Stomach (tissue), 9 donors: ENCODE data around the gene PMM2. TPM values are rescaled to one million over a fixed set of nuclear protein-coding genes. Genes with fewer than 3 reads are reported as not detected.

Source experiments
- DNase-seq, 2 donors: peaks; one replicate each; pipeline versions ENCODE4 v3.0.0 to v3.0.0-alpha.2; 2013 to 2019
- H3K27ac ChIP-seq, 5 donors: fragments of 200-600 bp in 4 of 5; sonication (generic) in 4 of 5; one replicate each; pipeline ENCODE4 v1.5.1; 2013 to 2019; ENCODE audit warnings: mild to moderate bottlenecking in 1 of 5, moderate library complexity in 1 of 5
- H3K27me3 ChIP-seq, 3 donors: fragments of 200-600 bp; sonication (generic); one replicate each; pipeline ENCODE4 v1.5.1; 2017 to 2019; ENCODE audit warnings: mixed run types in 1 of 3
- H3K36me3 ChIP-seq, 4 donors: fragments of 200-600 bp; sonication (generic); 1 replicate in 3 of 4; 2 replicates in 1 of 4; pipeline ENCODE4 v1.5.1; 2016 to 2019
- H3K4me1 ChIP-seq, 4 donors: fragments of 200-600 bp; sonication (generic); one replicate each; pipeline ENCODE4 v1.5.1; 2016 to 2019
- H3K4me3 ChIP-seq, 4 donors: fragments of 200-600 bp; sonication (generic) in 3 of 4; one replicate each; pipeline ENCODE4 v1.5.1; 2016 to 2019; ENCODE audit warnings: mild to moderate bottlenecking in 1 of 4
- H3K9me3 ChIP-seq, 4 donors: fragments of 200-600 bp; sonication (generic); one replicate each; pipeline ENCODE4 v1.5.1; 2016 to 2019
- CTCF ChIP-seq, 7 experiments: fragments of 450-650 bp in 4 of 7; fragments of 200-600 bp in 3 of 7; sonication (generic) in 3 of 7; IDR thresholded peaks; one replicate each; pipeline ENCODE4 v1.5.1; 2016 to 2019; ENCODE audit warnings: antibody characterized with exemption in 7 of 7, control low read depth in 2 of 7, mild to moderate bottlenecking in 1 of 7
- EP300 ChIP-seq: sonication (generic); formaldehyde crosslinking; IDR thresholded peaks from one replicate; pipeline ENCODE4 v1.6.1; 2017; ENCODE audit warnings: antibody characterized with exemption
- POLR2A ChIP-seq, 4 donors: fragments of 450-650 bp; IDR thresholded peaks; one replicate each; pipeline ENCODE4 v1.6.1; 2016; ENCODE audit warnings: antibody characterized with exemption in 4 of 4, control low read depth in 2 of 4, mild to moderate bottlenecking in 1 of 4, moderate library complexity in 1 of 4
- POLR2AphosphoS5 ChIP-seq, 3 donors: sonication (generic); formaldehyde crosslinking; IDR thresholded peaks; one replicate each; pipeline ENCODE4 v1.6.1; 2016; ENCODE audit warnings: antibody characterized with exemption in 3 of 3
- WGBS, 5 donors: extraction: QIAGEN DNeasy Blood & Tissue Kit in 3 of 5; methylation state at CpG; one replicate each; pipeline versions ENCODE4 v1.1.5 to v1.1.7; 2013 to 2018; 5-methylcytosine and 5-hydroxymethylcytosine counted together
- intact Hi-C: fragments of 100-400 bp; cut with DNase I; formaldehyde crosslinking; loops from one replicate; pipeline ENCODE4 v1.15.1; 2023; ENCODE audit warnings: low total_unique reads
- polyA plus RNA-seq, 3 donors: library from polyadenylated mRNA; stranded (reverse); fragments of 200-250 nt; gene quantifications; one replicate each; pipeline ENCODE4 v1.2.3, GENCODE V29; 2013
- total RNA-seq, 5 donors: library from RNA; depleted of rRNA; stranded (reverse); fragments of >200 nt; gene quantifications; one replicate each; pipeline versions ENCODE4 v1.1.0 to v1.2.3, GENCODE V29; 2014 to 2016
- donor health status: healthy with polysubstance abuse.
- donor health status: Bipolar disorder and iron deficiency.
- donor health status: healthy.

PMM2 gene
- total and polyA plus RNA-seq, 8 donors, result 15.1 to 89.3 (median 40.4) TPM

GRCh38 chr16:8898660-8899318 lies 101.2 kb downstream of the PMM2 start:
- WGBS, 5 donors, result 88 to 97% (median 90%) methylated on average over 3 of the region's 3 CpGs
- intact Hi-C loops, result no loop called here
- no peak overlapping the region for H3K27ac ChIP-seq
- H3K9me3 ChIP-seq, result no peaks in the 10 kb centered on the region
- no peak for DNase-seq
- peaks cover 95 to 100% (median 100%) of the 10 kb centered on the region in 4 donors for H3K36me3 ChIP-seq
- no peaks in the 10 kb centered on the region for H3K4me1 ChIP-seq
- no peaks in the 10 kb centered on the region for H3K27me3 ChIP-seq
- no peak overlapping the region for H3K4me3 ChIP-seq
- TF ChIP-seq CTCF (IDR thresholded peaks at IDR 0.05), result no peak
- TF ChIP-seq EP300, result no peak
- no peak for TF ChIP-seq POLR2AphosphoS5 (IDR thresholded peaks at IDR 0.05)
- no peak for TF ChIP-seq POLR2A (IDR thresholded peaks at IDR 0.05)

Other genes with a start within 250 kb of the PMM2 start
- gene TMEM114, start 207.3 kb upstream of the PMM2 start, total RNA-seq, result not detected
- gene TMEM114, start 207.3 kb upstream of the PMM2 start, polyA plus RNA-seq, result not detected
- gene METTL22, start 176.1 kb upstream of the PMM2 start, total RNA-seq, result 100 to 1,000 TPM in 2 of 5 donors, 10 to 100 TPM in 2, 1 to 10 TPM in 1; 8.8 to 186 (median 53.2) TPM
- gene METTL22, start 176.1 kb upstream of the PMM2 start, polyA plus RNA-seq, result 10 to 100 TPM; 17.9 to 23.5 (median 23.3) TPM
- gene ABAT, start 123.2 kb upstream of the PMM2 start, total RNA-seq, result 10 to 100 TPM in 2 of 5 donors, 1 to 10 TPM in 3; 2.9 to 10.3 (median 8.8) TPM
- 1 to 10 TPM; 3.9 to 5.4 (median 5.2) TPM for gene ABAT, start 123.2 kb upstream of the PMM2 start, polyA plus RNA-seq
- 10 to 100 TPM in 1 of 5 donors, 1 to 10 TPM in 3, not detected in 1; 5.3 to 12.9 (median 8.1) TPM for gene TMEM186, start 200 bp upstream of the PMM2 start, total RNA-seq
- gene TMEM186, start 200 bp upstream of the PMM2 start, polyA plus RNA-seq, result 10 to 100 TPM in 1 of 3 donors, 1 to 10 TPM in 2; 5.3 to 10.4 (median 6.3) TPM
- 10 to 100 TPM in 4 of 5 donors, 1 to 10 TPM in 1; 2.0 to 78.6 (median 36.4) TPM for gene CARHSP1, start 71.2 kb downstream of the PMM2 start, total RNA-seq
- 100 to 1,000 TPM in 2 of 3 donors, 10 to 100 TPM in 1; 95.5 to 190 (median 149) TPM for gene CARHSP1, start 71.2 kb downstream of the PMM2 start, polyA plus RNA-seq
- not detected for gene LITAFD, start 84.5 kb downstream of the PMM2 start, total RNA-seq
- gene LITAFD, start 84.5 kb downstream of the PMM2 start, polyA plus RNA-seq, result not detected
- 100 to 1,000 TPM in 2 of 5 donors, 10 to 100 TPM in 3; 29.2 to 171 (median 94.0) TPM for gene USP7, start 166.1 kb downstream of the PMM2 start, total RNA-seq
- 10 to 100 TPM; 19.3 to 28.3 (median 22.5) TPM for gene USP7, start 166.1 kb downstream of the PMM2 start, polyA plus RNA-seq